ENCODE measurements around the gene PIEZO2.

The PIEZO2 gene

GRCh38 chr18:10893196-10893595 lies 256.2 kb downstream of the PIEZO2 start:
- Histone ChIP-seq H3K36me3 (ENCODE audit: insufficient read depth, low read length) (no peaks in the 10 kb centered on the region), H3K4me3 (no peak overlapping the region), H3K9ac (ENCODE audit: insufficient read length) (no peak overlapping the region), H3K27ac (no peak overlapping the region), H3K9me3 (ENCODE audit: low read depth, low read length) (no peaks in the 10 kb centered on the region)
- DNase-seq (ENCODE audit: low read depth, low spot score), result no peak
- TF ChIP-seq POLR2AphosphoS5 (IDR thresholded peaks at IDR 0.05; ENCODE audit: borderline replicate concordance, low read depth, low read length) (no peak), FOXP2 (optimal IDR thresholded peaks at IDR 0.05; ENCODE audit: control extremely low read depth, extremely low read length, insufficient read depth) (no peak), EZH2 (IDR thresholded peaks at IDR 0.05) (no peak)

GRCh38 chr18:10892786-10893185 lies 256.6 kb downstream of the PIEZO2 start:
- H3K9ac ChIP-seq (ENCODE audit: insufficient read length), result no peak overlapping the region
- H3K36me3 ChIP-seq (ENCODE audit: insufficient read depth, low read length), result no peaks in the 10 kb centered on the region
- no peak overlapping the region for H3K27ac ChIP-seq
- DNase-seq (ENCODE audit: low read depth, low spot score), result peak; percentile 6
- no peak overlapping the region for H3K4me3 ChIP-seq
- no peaks in the 10 kb centered on the region for H3K9me3 ChIP-seq (ENCODE audit: low read depth, low read length)
- TF ChIP-seq FOXP2 (optimal IDR thresholded peaks at IDR 0.05; ENCODE audit: control extremely low read depth, extremely low read length, insufficient read depth), result no peak
- no peak for TF ChIP-seq POLR2AphosphoS5 (IDR thresholded peaks at IDR 0.05; ENCODE audit: borderline replicate concordance, low read depth, low read length)
- TF ChIP-seq EZH2 (IDR thresholded peaks at IDR 0.05), result no peak

- Histone ChIP-seq H3K36me3 (ENCODE audit: insufficient read depth, low read length) (no peaks in the 10 kb centered on the region), H3K9ac (ENCODE audit: insufficient read length) (no peak overlapping the region), H3K4me3 (no peak overlapping the region), H3K27ac (no peak overlapping the region), H3K9me3 (ENCODE audit: low read depth, low read length) (no peaks in the 10 kb centered on the region)
- DNase-seq (ENCODE audit: low read depth, low spot score), result no peak
- TF ChIP-seq POLR2AphosphoS5 (IDR thresholded peaks at IDR 0.05; ENCODE audit: borderline replicate concordance, low read depth, low read length) (no peak), EZH2 (IDR thresholded peaks at IDR 0.05) (no peak), FOXP2 (optimal IDR thresholded peaks at IDR 0.05; ENCODE audit: control extremely low read depth, extremely low read length, insufficient read depth) (no peak)
These were observed 259.3 kb downstream of the PIEZO2 start for GRCh38 chr18:10890022-10890421.

GRCh38 chr18:10878703-10879102 lies 270.7 kb downstream of the PIEZO2 start:
- no peak for DNase-seq (ENCODE audit: low read depth, low spot score)
- H3K9ac ChIP-seq (ENCODE audit: insufficient read length), result no peak overlapping the region

GRCh38 chr18:10877987-10878386 lies 271.4 kb downstream of the PIEZO2 start:
- Histone ChIP-seq H3K27ac (no peak overlapping the region), H3K4me3 (no peak overlapping the region), H3K9me3 (ENCODE audit: low read depth, low read length) (no peaks in the 10 kb centered on the region), H3K9ac (ENCODE audit: insufficient read length) (no peak overlapping the region), H3K36me3 (ENCODE audit: insufficient read depth, low read length) (no peaks in the 10 kb centered on the region)
- no peak for DNase-seq (ENCODE audit: low read depth, low spot score)
- TF ChIP-seq EZH2 (IDR thresholded peaks at IDR 0.05) (no peak), FOXP2 (optimal IDR thresholded peaks at IDR 0.05; ENCODE audit: control extremely low read depth, extremely low read length, insufficient read depth) (no peak), POLR2AphosphoS5 (IDR thresholded peaks at IDR 0.05; ENCODE audit: borderline replicate concordance, low read depth, low read length) (no peak)

More at GRCh38 chr18:10878703-10879102, 270.7 kb downstream of the PIEZO2 start:
- Histone ChIP-seq H3K27ac (no peak overlapping the region), H3K9me3 (ENCODE audit: low read depth, low read length) (no peaks in the 10 kb centered on the region), H3K4me3 (no peak overlapping the region), H3K36me3 (ENCODE audit: insufficient read depth, low read length) (no peaks in the 10 kb centered on the region)
- TF ChIP-seq EZH2 (IDR thresholded peaks at IDR 0.05), result no peak
- no peak for TF ChIP-seq FOXP2 (optimal IDR thresholded peaks at IDR 0.05; ENCODE audit: control extremely low read depth, extremely low read length, insufficient read depth)
- TF ChIP-seq POLR2AphosphoS5 (IDR thresholded peaks at IDR 0.05; ENCODE audit: borderline replicate concordance, low read depth, low read length), result no peak

GRCh38 chr18:10875811-10876210 lies 273.6 kb downstream of the PIEZO2 start:
- TF ChIP-seq FOXP2 (optimal IDR thresholded peaks at IDR 0.05; ENCODE audit: control extremely low read depth, extremely low read length, insufficient read depth) (no peak), POLR2AphosphoS5 (IDR thresholded peaks at IDR 0.05; ENCODE audit: borderline replicate concordance, low read depth, low read length) (no peak), EZH2 (IDR thresholded peaks at IDR 0.05) (no peak)
- H3K27ac ChIP-seq, result no peak overlapping the region
- DNase-seq (ENCODE audit: low read depth, low spot score), result no peak
- no peak overlapping the region for H3K4me3 ChIP-seq
- no peaks in the 10 kb centered on the region for H3K36me3 ChIP-seq (ENCODE audit: insufficient read depth, low read length)
- no peak overlapping the region for H3K9ac ChIP-seq (ENCODE audit: insufficient read length)
- H3K9me3 ChIP-seq (ENCODE audit: low read depth, low read length), result no peaks in the 10 kb centered on the region

GRCh38 chr18:10872304-10872703 lies 277.1 kb downstream of the PIEZO2 start:
- Histone ChIP-seq H3K9me3 (ENCODE audit: low read depth, low read length) (no peaks in the 10 kb centered on the region), H3K4me3 (no peak overlapping the region), H3K27ac (no peak overlapping the region), H3K36me3 (ENCODE audit: insufficient read depth, low read length) (no peaks in the 10 kb centered on the region), H3K9ac (ENCODE audit: insufficient read length) (no peak overlapping the region)
- no peak for DNase-seq (ENCODE audit: low read depth, low spot score)
- no peak for TF ChIP-seq EZH2 (IDR thresholded peaks at IDR 0.05)
- no peak for TF ChIP-seq FOXP2 (optimal IDR thresholded peaks at IDR 0.05; ENCODE audit: control extremely low read depth, extremely low read length, insufficient read depth)
- TF ChIP-seq POLR2AphosphoS5 (IDR thresholded peaks at IDR 0.05; ENCODE audit: borderline replicate concordance, low read depth, low read length), result no peak

- no peak for TF ChIP-seq POLR2AphosphoS5 (IDR thresholded peaks at IDR 0.05; ENCODE audit: borderline replicate concordance, low read depth, low read length)
- TF ChIP-seq EZH2 (IDR thresholded peaks at IDR 0.05), result no peak
- no peak for TF ChIP-seq FOXP2 (optimal IDR thresholded peaks at IDR 0.05; ENCODE audit: control extremely low read depth, extremely low read length, insufficient read depth)
- H3K36me3 ChIP-seq (ENCODE audit: insufficient read depth, low read length), result no peaks in the 10 kb centered on the region
- DNase-seq (ENCODE audit: low read depth, low spot score), result no peak
- H3K27ac ChIP-seq, result no peak overlapping the region
- H3K9ac ChIP-seq (ENCODE audit: insufficient read length), result no peak overlapping the region
- H3K4me3 ChIP-seq, result no peak overlapping the region
- 0 out of 2 replicates have a peak, but pooled peaks cover 2% of the 10 kb centered on the region for H3K9me3 ChIP-seq (ENCODE audit: low read depth, low read length)
These were observed 284.6 kb downstream of the PIEZO2 start for GRCh38 chr18:10864722-10865121.

- Histone ChIP-seq H3K4me3 (no peak overlapping the region), H3K36me3 (ENCODE audit: insufficient read depth, low read length) (no peaks in the 10 kb centered on the region), H3K9me3 (ENCODE audit: low read depth, low read length) (0 out of 2 replicates have a peak, but pooled peaks cover 2% of the 10 kb centered on the region), H3K27ac (no peak overlapping the region), H3K9ac (ENCODE audit: insufficient read length) (no peak overlapping the region)
- DNase-seq (ENCODE audit: low read depth, low spot score), result no peak
- no peak for TF ChIP-seq POLR2AphosphoS5 (IDR thresholded peaks at IDR 0.05; ENCODE audit: borderline replicate concordance, low read depth, low read length)
- no peak for TF ChIP-seq EZH2 (IDR thresholded peaks at IDR 0.05)
- no peak for TF ChIP-seq FOXP2 (optimal IDR thresholded peaks at IDR 0.05; ENCODE audit: control extremely low read depth, extremely low read length, insufficient read depth)
These were observed 286.3 kb downstream of the PIEZO2 start for GRCh38 chr18:10863026-10863425.

Data from SK-N-MC (cell line).